Endothelial cell (in vitro differentiated cells): ENCODE measurements around the gene ABCD3. TPM values are rescaled to one million over a fixed set of nuclear protein-coding genes. Genes with fewer than 3 reads are reported as not detected.

Experiments used
- DNase-seq: peaks from one replicate; pipeline ENCODE4 v3.0.0; 2021; ENCODE audit warnings: low spot score
- H3K27ac Mint-ChIP-seq: one replicate; pipeline ENCODE4 v1.8.0; 2021; ENCODE audit warnings: mixed read lengths, inconsistent platforms; ENCODE audit not compliant: unreplicated experiment
- H3K27me3 Mint-ChIP-seq: one replicate; pipeline ENCODE4 v1.8.0; 2021; ENCODE audit warnings: mild to moderate bottlenecking, moderate library complexity, mixed read lengths, inconsistent platforms; ENCODE audit not compliant: unreplicated experiment
- H3K36me3 Mint-ChIP-seq: one replicate; pipeline ENCODE4 v1.8.0; 2021; ENCODE audit warnings: mild to moderate bottlenecking, low read depth, mixed read lengths, inconsistent platforms; ENCODE audit not compliant: unreplicated experiment
- H3K4me1 Mint-ChIP-seq: one replicate; pipeline ENCODE4 v1.8.0; 2021; ENCODE audit warnings: mild to moderate bottlenecking, mixed read lengths, inconsistent platforms; ENCODE audit not compliant: unreplicated experiment
- H3K4me3 Mint-ChIP-seq: one replicate; pipeline ENCODE4 v1.8.0; 2021; ENCODE audit warnings: mild to moderate bottlenecking, mixed read lengths, inconsistent platforms; ENCODE audit not compliant: unreplicated experiment
- H3K9me3 Mint-ChIP-seq: one replicate; pipeline ENCODE4 v1.8.0; 2021; ENCODE audit warnings: mixed read lengths, inconsistent platforms; ENCODE audit not compliant: unreplicated experiment
- CTCF ChIP-seq: fragments of 200-600 bp; sonication (generic); IDR thresholded peaks from one replicate; pipeline ENCODE4 v1.5.0; 2021; ENCODE audit warnings: antibody characterized with exemption; ENCODE audit not compliant: unreplicated experiment
- total RNA-seq: library from RNA; stranded (reverse); fragmentation: NEBNext Ultra II Directional; extraction: Animal tissue kit (Norgen Biotek cat#: 25700); gene quantifications from one replicate; pipeline ENCODE4 v1.2.1, GENCODE V29; 2021; ENCODE audit not compliant: unreplicated experiment

Gene ABCD3
- total RNA-seq, 1 donor from 2014 or later, result 59.6 TPM

GRCh38 chr1:94535095-94535494, 116.9 kb downstream of the ABCD3 start:
- Mint-ChIP-seq H3K4me1 (no peaks in the 10 kb centered on the region), H3K27me3 (peaks cover 1% of the 10 kb centered on the region), H3K4me3 (no peak overlapping the region), H3K27ac (no peak overlapping the region), H3K9me3 (no peaks in the 10 kb centered on the region), H3K36me3 (no peaks in the 10 kb centered on the region)
- DNase-seq, result no peak
- TF ChIP-seq CTCF, result no peak

- H3K36me3 Mint-ChIP-seq, result peaks cover 7% of the 10 kb centered on the region
- peaks cover 6% of the 10 kb centered on the region for H3K4me1 Mint-ChIP-seq
- H3K4me3 Mint-ChIP-seq, result no peak overlapping the region
These were observed 117.7 kb downstream of the ABCD3 start for GRCh38 chr1:94535879-94536278.

GRCh38 chr1:94537254-94537653, 119.1 kb downstream of the ABCD3 start:
- Mint-ChIP-seq H3K9me3 (no peaks in the 10 kb centered on the region), H3K27ac (no peak overlapping the region), H3K36me3 (peaks cover 8% of the 10 kb centered on the region), H3K27me3 (peaks cover 4% of the 10 kb centered on the region), H3K4me1 (peaks cover 8% of the 10 kb centered on the region), H3K4me3 (no peak overlapping the region)
- no peak for TF ChIP-seq CTCF
- no peak for DNase-seq

More at GRCh38 chr1:94535879-94536278, 117.7 kb downstream of the ABCD3 start:
- H3K27me3 Mint-ChIP-seq, result peaks cover 4% of the 10 kb centered on the region
- H3K9me3 Mint-ChIP-seq, result no peaks in the 10 kb centered on the region
- TF ChIP-seq CTCF, result no peak
- no peak overlapping the region for H3K27ac Mint-ChIP-seq
- no peak for DNase-seq

GRCh38 chr1:94538243-94538827, 120.1 kb downstream of the ABCD3 start:
- H3K4me3 Mint-ChIP-seq, result no peak overlapping the region

More at GRCh38 chr1:94538243-94538827, 120.1 kb downstream of the ABCD3 start:
- Mint-ChIP-seq H3K9me3 (no peaks in the 10 kb centered on the region), H3K36me3 (peaks cover 8% of the 10 kb centered on the region), H3K27ac (no peak overlapping the region), H3K27me3 (peaks cover 9% of the 10 kb centered on the region), H3K4me1 (peaks cover 13% of the 10 kb centered on the region)
- TF ChIP-seq CTCF, result no peak
- no peak for DNase-seq
